ENCODE data around the gene CDC34.

The CDC34 gene

GRCh38 chr19:590750-591098, 59.2 kb downstream of the CDC34 start:
- DNase-seq: no peak

GRCh38 chr19:591099-591958, 59.8 kb downstream of the CDC34 start:
- DNase-seq: no peak
